GM23248 (cell line): Measurements from ENCODE around the gene USP31. TPM values are rescaled to one million over a fixed set of nuclear protein-coding genes. Genes with fewer than 3 reads are reported as not detected.

Experiments used
- DNase-seq: peaks from one replicate; pipeline ENCODE4 v3.0.0-alpha.2; 2015
- H2AFZ ChIP-seq: fragments of 200-600 bp; sonication (generic); 2 replicates; pipeline ENCODE4 v1.6.1; 2016; ENCODE audit warnings: antibody characterized with exemption
- H3F3A ChIP-seq: fragments of 200-600 bp; sonication (generic); 2 replicates; pipeline ENCODE4 v1.6.1; 2016; ENCODE audit warnings: mild to moderate bottlenecking, antibody characterized with exemption, mixed run types; ENCODE audit not compliant: insufficient read depth
- H3K27ac ChIP-seq: fragments of 200-600 bp; sonication (generic); 2 replicates; pipeline ENCODE4 v1.5.1; 2016; ENCODE audit warnings: mild to moderate bottlenecking
- H3K27me3 ChIP-seq: fragments of 200-600 bp; sonication (generic); replicated peaks from 2 replicates; pipeline ENCODE4 v1.6.1; 2016; ENCODE audit warnings: mild to moderate bottlenecking; ENCODE audit not compliant: insufficient read depth
- H3K36me3 ChIP-seq: fragments of 200-600 bp; sonication (generic); 2 replicates; pipeline ENCODE4 v1.6.1; 2016; ENCODE audit warnings: low read depth, mild to moderate bottlenecking
- H3K4me1 ChIP-seq: fragments of 200-600 bp; sonication (generic); 2 replicates; pipeline ENCODE4 v1.6.1; 2016; ENCODE audit warnings: mild to moderate bottlenecking; ENCODE audit not compliant: insufficient read depth
- H3K4me2 ChIP-seq: fragments of 200-600 bp; sonication (generic); one replicate; pipeline ENCODE4 v1.6.1; 2016; ENCODE audit warnings: mild to moderate bottlenecking; ENCODE audit not compliant: unreplicated experiment
- H3K4me3 ChIP-seq: fragments of 200-600 bp; sonication (generic); 2 replicates; pipeline ENCODE4 v1.5.1; 2016; ENCODE audit warnings: mild to moderate bottlenecking
- H3K79me2 ChIP-seq: fragments of 200-600 bp; sonication (generic); 2 replicates; pipeline ENCODE4 v1.6.1; 2016; ENCODE audit warnings: mild to moderate bottlenecking; ENCODE audit not compliant: insufficient read depth
- H3K9ac ChIP-seq: fragments of 200-600 bp; sonication (generic); 2 replicates; pipeline ENCODE4 v1.6.1; 2016; ENCODE audit warnings: mild to moderate bottlenecking
- H3K9me2 ChIP-seq: fragments of 200-600 bp; sonication (generic); 2 replicates; pipeline ENCODE4 v1.6.1; 2016; ENCODE audit warnings: mixed run types, mild to moderate bottlenecking, moderate library complexity; ENCODE audit not compliant: insufficient read depth
- H3K9me3 ChIP-seq: fragments of 200-600 bp; sonication (generic); one replicate; pipeline ENCODE4 v1.6.1; 2017; ENCODE audit warnings: low read depth
- H4K20me1 ChIP-seq: fragments of 200-600 bp; sonication (generic); 2 replicates; pipeline ENCODE4 v1.6.0; 2016; ENCODE audit not compliant: insufficient read depth
- EZH2 ChIP-seq: fragments of 200-600 bp; sonication (generic); IDR thresholded peaks from 2 replicates; pipeline ENCODE4 v1.6.1; 2018; ENCODE audit warnings: antibody characterized with exemption, mild to moderate bottlenecking; ENCODE audit not compliant: insufficient read depth, poor library complexity, severe bottlenecking
- EZH2phosphoT487 ChIP-seq: fragments of 200-600 bp; sonication (generic); IDR thresholded peaks from 2 replicates; pipeline ENCODE4 v1.6.1; 2018; ENCODE audit warnings: antibody characterized with exemption, moderate library complexity, mild to moderate bottlenecking, low read depth; ENCODE audit not compliant: insufficient read depth
- WGBS, 2 experiments: methylation state at CpG; one replicate each; pipeline ENCODE4 v1.1.6; 2015 to 2017; ENCODE audit warnings: low lambda C conversion rate in 2 of 2, low coverage in 1 of 2; ENCODE audit errors: missing lambda C conversion rate in 2 of 2; 5-methylcytosine and 5-hydroxymethylcytosine counted together
- in situ Hi-C: fragments of 300-500 bp; cut with MboI; formaldehyde crosslinking; loops from 2 replicates; pipeline ENCODE4 v1.15.0; 2020
- polyA plus RNA-seq: library from polyadenylated mRNA; unstranded; fragments of >200 nt; fragmentation: Nextera tagmentation; extraction: Ambion mirVana; gene quantifications from 2 replicates; pipeline ENCODE4 v1.2.1, GENCODE V29; 2016
- total RNA-seq: library from RNA; depleted of rRNA; stranded (reverse); fragments of >200 nt; shearing (Covaris generic); gene quantifications from 2 replicates; pipeline ENCODE4 v1.2.3, GENCODE V29; 2014

Gene USP31
- total and polyA plus RNA-seq, 2 experiments from 2014 or later: 0.88 to 6.6 TPM

GRCh38 chr16:23071196-23072083 is 77.8 kb downstream of the USP31 start:
- Histone ChIP-seq H3K27ac (peak overlapping the region; percentile 92), H3K9ac (peak overlapping the region; percentile 76), H3K9me2 (no peaks in the 10 kb centered on the region), H3K36me3 (peaks cover 7% of the 10 kb centered on the region), H3K9me3 (no peaks in the 10 kb centered on the region), H3K4me2 (peak overlapping the region; percentile 64), H2AFZ (0 out of 2 replicates have a peak overlapping the region, but pooled peaks have one; percentile 2), H4K20me1 (no peaks in the 10 kb centered on the region), H3K27me3 (no peaks in the 10 kb centered on the region), H3K4me3 (peak overlapping the region; percentile 40), H3K4me1 (peaks cover 30% of the 10 kb centered on the region), H3F3A (peaks cover 37% of the 10 kb centered on the region), H3K79me2 (no peaks in the 10 kb centered on the region)
- peak; percentile 85 for DNase-seq
- in situ Hi-C loops: no loop called here
- WGBS, 2 experiments: 16 to 19% methylated on average over 8 of the region's 8 CpGs
- TF ChIP-seq EZH2phosphoT487 (no peak), EZH2 (no peak)

GRCh38 chr16:23069844-23070243 is 79.4 kb downstream of the USP31 start:
- no peak overlapping the region for H3K9ac ChIP-seq
- H4K20me1 ChIP-seq: no peaks in the 10 kb centered on the region
- no peak overlapping the region for H2AFZ ChIP-seq
- no peaks in the 10 kb centered on the region for H3K27me3 ChIP-seq
- no peak overlapping the region for H3K4me3 ChIP-seq
- WGBS, 2 experiments: 98% methylated on average over 6 of the region's 6 CpGs
- peaks cover 11% of the 10 kb centered on the region for H3K36me3 ChIP-seq
- no peaks in the 10 kb centered on the region for H3K9me2 ChIP-seq
- H3K4me1 ChIP-seq: peaks cover 30% of the 10 kb centered on the region
- H3F3A ChIP-seq: peaks cover 37% of the 10 kb centered on the region
- TF ChIP-seq EZH2phosphoT487: no peak
- TF ChIP-seq EZH2: no peak
- DNase-seq: no peak
- no peaks in the 10 kb centered on the region for H3K9me3 ChIP-seq
- in situ Hi-C loops: no loop called here
- H3K27ac ChIP-seq: no peak overlapping the region
- no peaks in the 10 kb centered on the region for H3K79me2 ChIP-seq
- H3K4me2 ChIP-seq: no peak overlapping the region

- Histone ChIP-seq H3K9me2 (no peaks in the 10 kb centered on the region), H3K9ac (no peak overlapping the region), H3K4me2 (no peak overlapping the region), H3K27ac (no peak overlapping the region), H3K4me1 (peaks cover 24% of the 10 kb centered on the region), H4K20me1 (no peaks in the 10 kb centered on the region), H3K27me3 (no peaks in the 10 kb centered on the region), H3K4me3 (no peak overlapping the region), H3F3A (peaks cover 28% of the 10 kb centered on the region), H3K9me3 (no peaks in the 10 kb centered on the region), H3K79me2 (no peaks in the 10 kb centered on the region), H2AFZ (no peak overlapping the region), H3K36me3 (peaks cover 11% of the 10 kb centered on the region)
- TF ChIP-seq EZH2phosphoT487: no peak
- TF ChIP-seq EZH2: no peak
- no peak for DNase-seq
- in situ Hi-C loops: no loop called here
- WGBS, 2 experiments: 93 to 96% methylated on average over 20 of the region's 20 CpGs
Observed at GRCh38 chr16:23068079-23068736, 81.0 kb downstream of the USP31 start.

DNA sequence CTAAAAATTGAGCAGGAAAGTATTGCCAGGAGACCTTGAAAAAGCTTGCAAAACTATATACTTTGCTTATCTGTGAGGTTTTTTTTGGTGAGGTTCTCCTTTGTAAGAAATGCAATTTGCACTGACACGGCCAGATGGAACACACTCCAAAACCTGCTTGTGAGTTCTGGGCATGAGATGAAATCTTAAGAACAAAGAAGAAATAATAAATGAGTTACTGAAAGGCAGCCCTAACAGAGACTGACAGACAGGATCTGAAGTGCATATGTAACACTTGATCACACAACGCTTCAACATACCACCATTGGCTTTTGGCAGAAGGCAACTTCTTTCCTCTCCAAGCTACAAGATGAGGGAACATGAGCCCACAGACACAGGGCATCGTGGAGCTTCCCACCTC is 82.6 kb downstream of the USP31 start:
- 60 to 66% methylated on average over 3 of the region's 3 CpGs for whole genome bisulfite sequencing, 2 experiments
- H3K9me3 ChIP-seq: no peaks in the 10 kb centered on the region
- H4K20me1 ChIP-seq: no peaks in the 10 kb centered on the region
- peaks cover 10% of the 10 kb centered on the region for H3K4me1 ChIP-seq
- H3K4me3 ChIP-seq: no peak overlapping the region
- no peak for DNase-seq
- no peak overlapping the region for H2AFZ ChIP-seq
- H3K79me2 ChIP-seq: no peaks in the 10 kb centered on the region
- H3K27me3 ChIP-seq: no peaks in the 10 kb centered on the region
- H3K27ac ChIP-seq: no peak overlapping the region
- no peaks in the 10 kb centered on the region for H3K9me2 ChIP-seq
- peaks cover 14% of the 10 kb centered on the region for H3F3A ChIP-seq
- TF ChIP-seq EZH2phosphoT487: no peak
- H3K4me2 ChIP-seq: no peak overlapping the region
- no peak overlapping the region for H3K9ac ChIP-seq
- H3K36me3 ChIP-seq: peaks cover 11% of the 10 kb centered on the region
- in situ Hi-C loops: no loop called here
